Kidney epithelial cell (primary cell): ENCODE results near the gene RPTOR. TPM values are rescaled to one million over a fixed set of nuclear protein-coding genes. Genes with fewer than 3 reads are reported as not detected.

ENCODE experiments used
- DNase-seq: peaks from one replicate; pipeline ENCODE4 v3.0.0-alpha.2; 2010; ENCODE audit warnings: low read depth
- H3K27me3 ChIP-seq: 2 replicates; pipeline ENCODE4 v1.6.0; 2011; ENCODE audit warnings: low read length; ENCODE audit not compliant: control insufficient read depth, insufficient read depth
- H3K36me3 ChIP-seq: 2 replicates; pipeline ENCODE4 v1.5.1; 2011; ENCODE audit warnings: low read length; ENCODE audit not compliant: control insufficient read depth, insufficient read depth
- H3K4me3 ChIP-seq: 2 replicates; pipeline ENCODE4 v1.5.1; 2011; ENCODE audit warnings: low read depth, mild to moderate bottlenecking, control low read depth, low read length
- CTCF ChIP-seq: IDR thresholded peaks from 2 replicates; pipeline ENCODE4 v1.5.1; 2011; ENCODE audit warnings: mild to moderate bottlenecking, moderate library complexity, low read length, control low read depth, inconsistent platforms; ENCODE audit not compliant: insufficient read depth, poor library complexity, severe bottlenecking
- total RNA-seq: library from RNA; depleted of rRNA; stranded (reverse); fragments of >200 nt; gene quantifications from 2 replicates; pipeline ENCODE4 v1.2.3, GENCODE V29; 2015

The RPTOR gene
- total RNA-seq, 1 donor from 2014 or later: 22.7 TPM

- Histone ChIP-seq H3K27me3 (no peaks in the 10 kb centered on the region), H3K4me3 (no peak overlapping the region), H3K36me3 (no peaks in the 10 kb centered on the region)
- DNase-seq: no peak
- no peak for TF ChIP-seq CTCF
Measured at GRCh38 chr17:80864751-80865150, 320.1 kb downstream of the RPTOR start.

DNA sequence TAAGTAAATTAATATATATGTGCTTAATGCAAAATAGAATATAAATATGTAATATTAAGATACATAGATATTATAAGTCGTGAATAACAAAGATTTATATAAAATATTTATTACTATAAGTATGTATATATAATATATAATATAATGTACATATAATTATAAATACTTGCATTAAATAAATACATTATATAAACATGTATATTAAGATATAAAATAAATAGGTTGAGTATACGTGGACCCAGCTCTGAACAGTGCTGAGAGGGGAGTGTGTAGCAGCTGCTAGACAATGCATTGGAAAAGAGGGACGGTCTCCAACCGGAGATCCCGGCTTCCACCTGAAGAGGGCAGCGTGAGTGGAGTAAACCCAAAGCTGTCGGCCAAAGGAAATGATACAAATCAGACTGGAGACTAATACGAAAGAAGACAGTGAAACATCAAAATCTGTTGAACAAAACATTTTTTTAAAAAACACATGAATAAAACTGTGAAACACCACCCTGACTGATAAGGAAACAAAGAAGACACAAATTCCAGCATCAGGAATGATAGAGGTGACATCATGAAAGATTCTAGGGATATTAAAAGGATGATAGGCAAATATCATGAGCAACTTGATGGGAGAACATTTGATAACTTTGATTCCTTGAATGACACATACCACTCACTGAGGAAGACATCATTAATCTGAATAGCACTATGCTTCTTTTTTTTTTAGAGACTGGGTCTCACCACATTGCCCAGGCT lies 321.6 kb downstream of the RPTOR start:
- Histone ChIP-seq H3K27me3 (no peaks in the 10 kb centered on the region), H3K4me3 (no peak overlapping the region), H3K36me3 (no peaks in the 10 kb centered on the region)
- DNase-seq: no peak
- TF ChIP-seq CTCF: peak; percentile 92

DNA sequence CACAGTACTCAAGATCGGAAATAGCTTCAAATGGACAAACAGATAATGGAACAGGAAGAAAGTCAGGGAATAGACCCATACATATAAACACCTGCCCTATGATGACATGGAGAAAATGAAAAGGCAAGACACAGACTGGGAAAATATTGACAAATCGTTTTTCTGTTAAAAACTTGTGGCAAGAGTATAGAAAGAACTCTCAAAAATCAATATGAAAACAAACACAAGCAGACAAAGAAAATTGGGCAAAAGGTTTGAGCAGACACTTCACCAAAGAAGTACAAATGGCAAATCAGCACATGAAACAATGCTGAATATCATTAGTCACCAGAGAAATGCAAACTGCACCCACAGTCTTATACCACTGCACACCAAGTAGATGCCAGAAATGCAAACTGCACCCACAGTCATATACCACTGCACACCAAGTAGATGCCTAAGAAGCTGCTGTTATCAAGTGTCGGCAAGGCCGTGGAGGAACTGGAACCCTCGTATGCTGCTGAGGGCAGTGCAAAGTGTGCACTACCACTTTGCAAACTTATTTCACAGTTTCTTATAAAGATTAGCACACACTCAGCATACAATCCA lies 323.5 kb downstream of the RPTOR start:
- DNase-seq: no peak
- H3K27me3 ChIP-seq: no peaks in the 10 kb centered on the region
- H3K4me3 ChIP-seq: no peak overlapping the region
- no peak for TF ChIP-seq CTCF
- no peaks in the 10 kb centered on the region for H3K36me3 ChIP-seq

GRCh38 chr17:80869481-80870145 lies 325.0 kb downstream of the RPTOR start:
- no peaks in the 10 kb centered on the region for H3K27me3 ChIP-seq
- DNase-seq: no peak

GRCh38 chr17:80870401-80870800 lies 325.8 kb downstream of the RPTOR start:
- Histone ChIP-seq H3K4me3 (no peak overlapping the region), H3K27me3 (no peaks in the 10 kb centered on the region), H3K36me3 (no peaks in the 10 kb centered on the region)
- TF ChIP-seq CTCF: no peak
- DNase-seq: no peak

More at GRCh38 chr17:80869481-80870145, 325.0 kb downstream of the RPTOR start:
- no peak overlapping the region for H3K4me3 ChIP-seq
- no peak for TF ChIP-seq CTCF
- H3K36me3 ChIP-seq: no peaks in the 10 kb centered on the region
